SK-N-SH (cell line): ENCODE measurements around the gene SMYD3. TPM values are rescaled to one million over a fixed set of nuclear protein-coding genes. Genes with fewer than 3 reads are reported as not detected.

Experiments
- CTCF ChIA-PET: fragments of 300-600, 350-600 bp; formaldehyde crosslinking; extraction: SDS; loops from one replicate; lab custom pipeline; 2021; lab: Yijun Ruan, JAX
- POLR2A ChIA-PET: fragments of 350-600 bp; sonication (Branson Sonifier 250); formaldehyde crosslinking; extraction: SDS; loops from one replicate; lab custom pipeline; 2020; ENCODE audit warnings: antibody characterized with exemption, inconsistent platforms; lab: Yijun Ruan, JAX
- DNase-seq: peaks from one replicate; pipeline ENCODE4 v3.0.0; 2012
- H2AFZ ChIP-seq: fragments of 200-600 bp; sonication (generic); 2 replicates; pipeline ENCODE4 v1.8.1; 2016; ENCODE audit warnings: antibody characterized with exemption, mild to moderate bottlenecking, low read depth
- H3F3A ChIP-seq: fragments of 200-600 bp; sonication (generic); replicated peaks from 2 replicates; pipeline ENCODE3; 2016; ENCODE audit warnings: antibody characterized with exemption, mild to moderate bottlenecking; ENCODE audit not compliant: insufficient read depth
- H3K27ac ChIP-seq, 2 experiments: fragments of 200-500 bp in 1 of 2; fragments of 200-600 bp in 1 of 2; sonication (Bioruptor generic) in 1 of 2; sonication (generic), shearing (Covaris generic) in 1 of 2; 2 replicates each; pipeline versions ENCODE4 v1.5.1 to v1.6.1; 2014 to 2016; ENCODE audit warnings: low read depth in 2 of 2, inconsistent platforms in 1 of 2, low read length in 1 of 2, mild to moderate bottlenecking in 1 of 2, mixed read lengths in 1 of 2
- H3K27me3 ChIP-seq: fragments of 200-600 bp; sonication (generic), shearing (Covaris generic); 2 replicates; pipeline ENCODE4 v1.6.1; 2016; ENCODE audit warnings: mixed run types; ENCODE audit not compliant: insufficient read depth
- H3K36me3 ChIP-seq, 2 experiments: fragments of 200-500 bp in 1 of 2; fragments of 200-600 bp in 1 of 2; sonication (Bioruptor generic) in 1 of 2; sonication (generic) in 1 of 2; replicated peaks in 1 of 2; 2 replicates each; pipeline versions ENCODE3 to v1.5.1; 2014 to 2016; ENCODE audit warnings: low read length in 1 of 2, mild to moderate bottlenecking in 1 of 2; ENCODE audit not compliant: insufficient read depth in 2 of 2, control insufficient read depth in 1 of 2
- H3K4me1 ChIP-seq, 2 experiments: fragments of 200-500 bp in 1 of 2; fragments of 200-600 bp in 1 of 2; sonication (Bioruptor generic) in 1 of 2; sonication (generic), shearing (Covaris generic) in 1 of 2; 2 replicates each; pipeline versions ENCODE4 v1.5.1 to v1.6.1; 2014 to 2016; ENCODE audit warnings: low read depth in 1 of 2, low read length in 1 of 2, mixed run types in 1 of 2; ENCODE audit not compliant: insufficient read depth in 2 of 2, control insufficient read depth in 1 of 2
- H3K4me2 ChIP-seq: fragments of 200-600 bp; sonication (generic), shearing (Covaris generic); 2 replicates; pipeline ENCODE4 v1.6.1; 2017; ENCODE audit warnings: mixed run types
- H3K4me3 ChIP-seq, 2 experiments: fragments of 200-500 bp in 1 of 2; fragments of 200-600 bp in 1 of 2; sonication (Bioruptor generic) in 1 of 2; sonication (generic), shearing (Covaris generic) in 1 of 2; 2 replicates each; pipeline versions ENCODE4 v1.5.1 to v1.8.1; 2014 to 2016; ENCODE audit warnings: low read depth in 2 of 2, inconsistent platforms in 1 of 2, low read length in 1 of 2, mild to moderate bottlenecking in 1 of 2, mixed read lengths in 1 of 2, moderate library complexity in 1 of 2
- H3K79me2 ChIP-seq: fragments of 200-600 bp; sonication (generic); 2 replicates; pipeline ENCODE4 v1.8.1; 2017; ENCODE audit warnings: mild to moderate bottlenecking; ENCODE audit not compliant: insufficient read depth
- H3K9ac ChIP-seq: fragments of 200-600 bp; sonication (generic); 2 replicates; pipeline ENCODE4 v1.6.1; 2017; ENCODE audit warnings: mixed run types
- H3K9me2 ChIP-seq: fragments of 200-600 bp; sonication (generic); 2 replicates; pipeline ENCODE4 v1.6.1; 2017; ENCODE audit warnings: mixed run types
- H3K9me3 ChIP-seq: fragments of 200-600 bp; sonication (generic); 2 replicates; pipeline ENCODE4 v1.6.1; 2017; ENCODE audit warnings: mixed run types, mild to moderate bottlenecking, moderate library complexity
- H4K20me1 ChIP-seq: fragments of 200-600 bp; sonication (generic); 2 replicates; pipeline ENCODE4 v1.6.1; 2017; ENCODE audit warnings: mild to moderate bottlenecking, mixed run types; ENCODE audit not compliant: insufficient read depth
- ELF1 ChIP-seq: IDR thresholded peaks from 2 replicates; pipeline ENCODE4 v1.4.0; 2012
- FOXJ3 ChIP-seq: sonication (generic); formaldehyde crosslinking; IDR thresholded peaks from 2 replicates; pipeline ENCODE4 v1.5.1; 2020; ENCODE audit warnings: mild to moderate bottlenecking, missing genetic modification reagents
- JUND ChIP-seq: IDR thresholded peaks from 2 replicates; pipeline ENCODE4 v1.4.0; 2012
- MXI1 ChIP-seq: IDR thresholded peaks from 2 replicates; pipeline ENCODE4 v1.6.1; 2012; ENCODE audit warnings: mild to moderate bottlenecking, low read depth, low read length, improper control_type of control experiment
- NRF1 ChIP-seq: IDR thresholded peaks from 2 replicates; pipeline ENCODE4 v1.6.1; 2012; ENCODE audit warnings: low read depth, mild to moderate bottlenecking, low read length
- POLR2AphosphoS5 ChIP-seq: IDR thresholded peaks from 2 replicates; pipeline ENCODE4 v1.6.1; 2012; ENCODE audit warnings: low read depth, low read length
- RCOR1 ChIP-seq: fragments of 150-350 bp; IDR thresholded peaks from 2 replicates; pipeline ENCODE4 v1.6.1; 2017; ENCODE audit warnings: antibody characterized with exemption, low read length
- RFX5 ChIP-seq: IDR thresholded peaks from 2 replicates; pipeline ENCODE4 v1.6.1; 2012; ENCODE audit warnings: mild to moderate bottlenecking, improper control_type of control experiment, low read length
- SMC3 ChIP-seq: IDR thresholded peaks from 2 replicates; pipeline ENCODE4 v1.6.1; 2012; ENCODE audit warnings: low read depth, low read length, improper control_type of control experiment
- WGBS: methylation state at CpG from one replicate; pipeline ENCODE4 v1.1.6; 2017; ENCODE audit warnings: low lambda C conversion rate; 5-methylcytosine and 5-hydroxymethylcytosine counted together
- polyA plus RNA-seq, 3 experiments: library from polyadenylated mRNA; depleted of rRNA; stranded (reverse); fragments of >200 nt; gene quantifications; 2 replicates each; pipeline ENCODE4 v1.2.3, GENCODE V29; 2012
- TF ChIP-seq, protein P1 (sequence below): IDR thresholded peaks from 2 replicates; pipeline ENCODE4; 2012
- TF ChIP-seq, protein P2 (sequence below): fragments of 150-350 bp; IDR thresholded peaks from 2 replicates; pipeline ENCODE4 v1.6.1; 2016; ENCODE audit warnings: mild to moderate bottlenecking, low read depth, low read length
- TF ChIP-seq, protein P3 (sequence below): IDR thresholded peaks from 2 replicates; pipeline ENCODE4 v1.4.0; 2012; ENCODE audit warnings: low read depth, borderline replicate concordance

SMYD3 gene
- polyA plus RNA-seq, 1 of the 3 experiments (the other 2 are of a cell fraction): 31.4 TPM

DNA sequence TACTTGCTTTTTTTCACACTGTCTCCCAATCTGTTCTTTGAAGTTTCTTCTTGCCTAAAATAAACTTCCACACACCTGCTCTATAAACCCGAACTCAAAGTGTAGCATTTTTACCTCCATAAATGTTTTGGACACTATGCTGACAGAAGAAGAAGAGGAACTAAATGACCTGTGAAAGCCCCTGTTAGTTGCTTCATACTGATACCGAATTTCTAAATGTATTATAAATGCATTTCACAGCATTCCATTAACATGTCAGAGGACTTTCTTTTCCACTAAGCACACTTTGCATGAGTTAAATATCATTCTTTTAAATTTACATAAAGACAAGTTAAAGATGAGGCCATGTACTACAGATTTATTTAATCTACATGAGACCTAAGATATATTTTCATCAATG is 281.0 kb downstream of the SMYD3 start (continued):
- TF ChIP-seq FOXJ3 (CRISPR knock-in tag): no peak

DNA sequence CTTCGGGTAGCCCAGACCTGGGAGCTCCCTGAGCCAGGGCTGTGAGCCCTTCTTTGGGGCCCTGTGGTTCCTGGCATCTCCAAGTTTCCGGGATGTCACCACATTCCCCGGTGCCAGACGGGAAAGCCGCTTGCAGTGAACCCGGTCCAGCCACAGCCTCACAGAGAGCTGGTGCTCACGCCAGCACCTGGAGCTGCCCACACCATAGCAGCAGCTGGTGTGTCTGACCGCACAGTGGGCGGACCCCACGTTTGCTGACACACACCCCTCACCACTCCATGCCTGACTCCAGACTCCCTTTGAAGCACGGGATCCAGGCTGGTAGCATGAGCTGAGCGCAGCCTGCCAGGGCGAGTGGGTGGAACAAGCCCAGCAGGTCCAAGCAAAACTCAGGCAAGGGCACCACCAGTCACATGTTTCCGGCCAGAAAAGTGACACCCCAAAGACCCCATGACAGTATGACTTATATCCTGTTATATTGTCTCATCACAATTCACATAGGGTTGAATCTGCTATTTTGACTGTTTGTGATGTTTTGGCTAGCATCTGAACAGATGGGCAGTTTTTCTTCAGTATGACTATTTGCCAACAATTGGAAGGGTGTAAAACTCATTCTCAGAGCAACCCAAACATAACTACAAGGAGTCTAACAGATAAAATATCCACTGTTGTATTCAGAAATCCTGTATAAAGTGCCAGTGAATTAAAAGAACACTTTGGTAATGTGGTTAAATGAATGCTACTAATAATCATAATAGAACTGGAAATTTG is 285.4 kb downstream of the SMYD3 start:
- Histone ChIP-seq H3K79me2 (no peaks in the 10 kb centered on the region), H3F3A (no peaks in the 10 kb centered on the region), H3K4me3 (no peak overlapping the region; a peak in 1 of 4 replicates), H3K9ac (no peak overlapping the region), H3K27me3 (no peaks in the 10 kb centered on the region), H3K9me3 (no peaks in the 10 kb centered on the region), H3K27ac (no peak overlapping the region), H2AFZ (no peak overlapping the region), H3K9me2 (no peaks in the 10 kb centered on the region), H3K4me2 (no peak overlapping the region), H3K36me3 (no peaks in the 10 kb centered on the region), H3K4me1 (peaks cover 0 to 8% of the 10 kb centered on the region in 2 experiments; a peak in 2 of 4 replicates), H4K20me1 (no peaks in the 10 kb centered on the region)
- no peak for DNase-seq
- 75% methylated on average over 5 of the region's 14 CpGs for WGBS
- TF ChIP-seq RCOR1 (no peak), JUND (no peak), POLR2AphosphoS5 (no peak), RFX5 (no peak), ELF1 (no peak), FOXJ3 (CRISPR knock-in tag) (no peak), SMC3 (no peak), NRF1 (no peak), MXI1 (no peak)
- TF ChIP-seq, protein P1, sequence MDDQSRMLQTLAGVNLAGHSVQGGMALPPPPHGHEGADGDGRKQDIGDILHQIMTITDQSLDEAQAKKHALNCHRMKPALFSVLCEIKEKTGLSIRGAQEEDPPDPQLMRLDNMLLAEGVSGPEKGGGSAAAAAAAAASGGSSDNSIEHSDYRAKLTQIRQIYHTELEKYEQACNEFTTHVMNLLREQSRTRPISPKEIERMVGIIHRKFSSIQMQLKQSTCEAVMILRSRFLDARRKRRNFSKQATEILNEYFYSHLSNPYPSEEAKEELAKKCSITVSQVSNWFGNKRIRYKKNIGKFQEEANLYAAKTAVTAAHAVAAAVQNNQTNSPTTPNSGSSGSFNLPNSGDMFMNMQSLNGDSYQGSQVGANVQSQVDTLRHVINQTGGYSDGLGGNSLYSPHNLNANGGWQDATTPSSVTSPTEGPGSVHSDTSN: no peak
- TF ChIP-seq, protein P2, sequence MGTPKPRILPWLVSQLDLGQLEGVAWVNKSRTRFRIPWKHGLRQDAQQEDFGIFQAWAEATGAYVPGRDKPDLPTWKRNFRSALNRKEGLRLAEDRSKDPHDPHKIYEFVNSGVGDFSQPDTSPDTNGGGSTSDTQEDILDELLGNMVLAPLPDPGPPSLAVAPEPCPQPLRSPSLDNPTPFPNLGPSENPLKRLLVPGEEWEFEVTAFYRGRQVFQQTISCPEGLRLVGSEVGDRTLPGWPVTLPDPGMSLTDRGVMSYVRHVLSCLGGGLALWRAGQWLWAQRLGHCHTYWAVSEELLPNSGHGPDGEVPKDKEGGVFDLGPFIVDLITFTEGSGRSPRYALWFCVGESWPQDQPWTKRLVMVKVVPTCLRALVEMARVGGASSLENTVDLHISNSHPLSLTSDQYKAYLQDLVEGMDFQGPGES: no peak
- TF ChIP-seq, protein P3, sequence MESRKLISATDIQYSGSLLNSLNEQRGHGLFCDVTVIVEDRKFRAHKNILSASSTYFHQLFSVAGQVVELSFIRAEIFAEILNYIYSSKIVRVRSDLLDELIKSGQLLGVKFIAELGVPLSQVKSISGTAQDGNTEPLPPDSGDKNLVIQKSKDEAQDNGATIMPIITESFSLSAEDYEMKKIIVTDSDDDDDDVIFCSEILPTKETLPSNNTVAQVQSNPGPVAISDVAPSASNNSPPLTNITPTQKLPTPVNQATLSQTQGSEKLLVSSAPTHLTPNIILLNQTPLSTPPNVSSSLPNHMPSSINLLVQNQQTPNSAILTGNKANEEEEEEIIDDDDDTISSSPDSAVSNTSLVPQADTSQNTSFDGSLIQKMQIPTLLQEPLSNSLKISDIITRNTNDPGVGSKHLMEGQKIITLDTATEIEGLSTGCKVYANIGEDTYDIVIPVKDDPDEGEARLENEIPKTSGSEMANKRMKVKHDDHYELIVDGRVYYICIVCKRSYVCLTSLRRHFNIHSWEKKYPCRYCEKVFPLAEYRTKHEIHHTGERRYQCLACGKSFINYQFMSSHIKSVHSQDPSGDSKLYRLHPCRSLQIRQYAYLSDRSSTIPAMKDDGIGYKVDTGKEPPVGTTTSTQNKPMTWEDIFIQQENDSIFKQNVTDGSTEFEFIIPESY: no peak
- ChIA-PET POLR2A (no interaction called here), CTCF (no interaction called here)
